HCT116 (cell line): ENCODE results near the gene KMT2E. TPM values are rescaled to one million over a fixed set of nuclear protein-coding genes. Genes with fewer than 3 reads are reported as not detected.

ENCODE experiments used
- ATAC-seq: fragments of 200-7000 bp; cut with Tn5 transposase; 2 replicates; pipeline ENCODE4 v1.9.1; 2020; ENCODE audit warnings: mild to moderate bottlenecking, moderate library complexity
- BruUV-seq: library from RNA; stranded (reverse); fragments of 400-500 nt; replicated peaks from 2 replicates; lab custom pipeline; 2021; lab: Mats Ljungman, UMichigan
- CTCF ChIA-PET: fragments of 300-600 bp; sonication (Branson Sonifier 250); formaldehyde crosslinking; loops from one replicate; lab custom pipeline; 2021; ENCODE audit warnings: antibody characterized with exemption; lab: Charles Lee
- POLR2A ChIA-PET: fragments of 300-600, 350-600 bp; sonication (Branson Sonifier 250); formaldehyde crosslinking; loops from one replicate; lab custom pipeline; 2021; ENCODE audit warnings: antibody characterized with exemption; lab: Charles Lee
- RAD21 ChIA-PET, 2 experiments: fragments of 300-600 bp; sonication (Branson Sonifier 250); formaldehyde crosslinking; loops; one replicate each; lab custom pipeline; 2023; ENCODE audit warnings: low total read pairs in 2 of 2; ENCODE audit not compliant: uncharacterized antibody in 2 of 2, unreplicated experiment in 2 of 2, low non-redundant PET in 1 of 2; lab: Charles Lee
- DNase-seq: peaks from one replicate; pipeline ENCODE4 v3.0.0-alpha.2; 2010; ENCODE audit warnings: low read depth, low spot score
- H2AFZ ChIP-seq: fragments of 200-600 bp; shearing (Covaris generic), sonication (generic); 2 replicates; pipeline ENCODE4 v1.6.1; 2017; ENCODE audit warnings: low read depth, mixed run types, mixed read lengths, antibody characterized with exemption, low read length; ENCODE audit not compliant: poor library complexity, severe bottlenecking
- H3K27ac ChIP-seq: 2 replicates; pipeline ENCODE4 v1.5.1; 2012; ENCODE audit warnings: low read depth, low read length
- H3K27me3 ChIP-seq: fragments of 200-600 bp; sonication (generic); 2 replicates; pipeline ENCODE4 v1.6.1; 2016; ENCODE audit warnings: mixed run types, low read length, mixed read lengths; ENCODE audit not compliant: insufficient read depth
- H3K36me3 ChIP-seq, 2 experiments: fragments of 200-500 bp in 1 of 2; fragments of 200-600 bp in 1 of 2; sonication (Bioruptor generic) in 1 of 2; sonication (generic) in 1 of 2; 2 replicates each; pipeline versions ENCODE4 v1.5.1 to v1.6.1; 2014 to 2016; ENCODE audit warnings: low read length in 2 of 2, inconsistent platforms in 1 of 2, mixed read lengths in 1 of 2, mixed run types in 1 of 2; ENCODE audit not compliant: insufficient read depth in 2 of 2, control insufficient read depth in 1 of 2
- H3K4me1 ChIP-seq, 2 experiments: fragments of 200-600 bp in 1 of 2; sonication (generic) in 1 of 2; 2 replicates each; pipeline versions ENCODE4 v1.5.1 to v1.6.1; 2012 to 2017; ENCODE audit warnings: low read length in 2 of 2, inconsistent platforms in 1 of 2, mild to moderate bottlenecking in 1 of 2, mixed read lengths in 1 of 2, mixed run types in 1 of 2, moderate library complexity in 1 of 2; ENCODE audit not compliant: insufficient read depth in 2 of 2, control insufficient read depth in 1 of 2
- H3K4me2 ChIP-seq: fragments of 200-600 bp; sonication (generic); 2 replicates; pipeline ENCODE4 v1.6.1; 2017; ENCODE audit warnings: mixed run types, low read length, mixed read lengths
- H3K4me3 ChIP-seq, 2 experiments: fragments of 200-600 bp in 1 of 2; sonication (generic) in 1 of 2; replicated peaks in 1 of 2; 2 replicates each; pipeline ENCODE4 v1.5.1; 2011 to 2016; ENCODE audit warnings: low read length in 2 of 2, control low read depth in 1 of 2, low read depth in 1 of 2, mild to moderate bottlenecking in 1 of 2, mixed read lengths in 1 of 2, mixed run types in 1 of 2
- H3K79me2 ChIP-seq: fragments of 200-600 bp; sonication (generic); 2 replicates; pipeline ENCODE4 v1.6.1; 2017; ENCODE audit warnings: mild to moderate bottlenecking, mixed run types, low read length, moderate library complexity, mixed read lengths; ENCODE audit not compliant: insufficient read depth
- H3K9ac ChIP-seq: fragments of 200-600 bp; sonication (generic); 2 replicates; pipeline ENCODE4 v1.6.1; 2016; ENCODE audit warnings: low read length, mixed read lengths
- H3K9me2 ChIP-seq: fragments of 200-600 bp; sonication (generic), shearing (Covaris generic); 2 replicates; pipeline ENCODE4 v1.6.1; 2017; ENCODE audit warnings: mixed run types, mild to moderate bottlenecking, moderate library complexity; ENCODE audit not compliant: insufficient read depth
- H3K9me3 ChIP-seq, 2 experiments: fragments of 200-500 bp in 1 of 2; fragments of 200-600 bp in 1 of 2; sonication (Bioruptor generic) in 1 of 2; sonication (generic) in 1 of 2; 2 replicates each; pipeline ENCODE4 v1.6.1; 2014 to 2017; ENCODE audit warnings: low read length in 2 of 2, mixed read lengths in 2 of 2, inconsistent platforms in 1 of 2, low read depth in 1 of 2, mild to moderate bottlenecking in 1 of 2, mixed run types in 1 of 2, moderate library complexity in 1 of 2; ENCODE audit not compliant: control insufficient read depth in 1 of 2, insufficient read depth in 1 of 2
- H4K20me1 ChIP-seq: fragments of 200-600 bp; sonication (generic), shearing (Covaris generic); 2 replicates; pipeline ENCODE4 v1.6.1; 2017; ENCODE audit warnings: mixed run types, mild to moderate bottlenecking, moderate library complexity; ENCODE audit not compliant: insufficient read depth
- ATF3 ChIP-seq: IDR thresholded peaks from 2 replicates; pipeline ENCODE4 v1.6.1; 2012
- CEBPB ChIP-seq: IDR thresholded peaks from 2 replicates; pipeline ENCODE4 v1.6.1; 2012; ENCODE audit warnings: low read depth
- CTCF ChIP-seq, 3 experiments: fragments of 200-600 bp in 1 of 3; sonication (generic) in 1 of 3; IDR thresholded peaks in 2 of 3; conservative IDR thresholded peaks in 1 of 3; 2 replicates each; pipeline ENCODE4 v1.5.1; 2012 to 2017; ENCODE audit warnings: low read depth in 2 of 3, low read length in 2 of 3, antibody characterized with exemption in 1 of 3, borderline replicate concordance in 1 of 3, control low read depth in 1 of 3, mild to moderate bottlenecking in 1 of 3, mixed read lengths in 1 of 3, mixed run types in 1 of 3, moderate library complexity in 1 of 3; ENCODE audit not compliant: insufficient read depth in 1 of 3
- EGR1 ChIP-seq: IDR thresholded peaks from 2 replicates; pipeline ENCODE4 v1.6.1; 2012; ENCODE audit warnings: low read depth
- EZH2 ChIP-seq: fragments of 200-600 bp; sonication (generic); IDR thresholded peaks from 2 replicates; pipeline ENCODE4 v1.6.1; 2017; ENCODE audit warnings: antibody characterized with exemption, mixed run types
- FOSL1 ChIP-seq: IDR thresholded peaks from 2 replicates; pipeline ENCODE4 v1.6.1; 2012; ENCODE audit warnings: low read depth
- JUND ChIP-seq: IDR thresholded peaks from 2 replicates; pipeline ENCODE4 v1.6.1; 2012
- POLR2AphosphoS5 ChIP-seq: IDR thresholded peaks from 2 replicates; pipeline ENCODE4 v1.6.1; 2011; ENCODE audit warnings: mild to moderate bottlenecking, low read depth, low read length, moderate library complexity
- SP1 ChIP-seq: IDR thresholded peaks from 2 replicates; pipeline ENCODE4 v1.6.1; 2012; ENCODE audit warnings: low read depth
- YY1 ChIP-seq: IDR thresholded peaks from 2 replicates; pipeline ENCODE4 v1.6.1; 2011; ENCODE audit warnings: low read length, low read depth, moderate library complexity, mild to moderate bottlenecking; ENCODE audit not compliant: insufficient replicate concordance; ENCODE audit errors: extremely low read depth
- ZBTB33 ChIP-seq: IDR thresholded peaks from 2 replicates; pipeline ENCODE4 v1.6.1; 2011; ENCODE audit warnings: mild to moderate bottlenecking, low read length, moderate library complexity; ENCODE audit not compliant: insufficient replicate concordance; ENCODE audit errors: extremely low read depth
- ZFX ChIP-seq: fragments of 450-650 bp; IDR thresholded peaks from 2 replicates; pipeline ENCODE4 v1.6.1; 2017
- intact Hi-C: fragments of 100-400 bp; cut with micrococcal nuclease; formaldehyde crosslinking; loops from 2 replicates; pipeline ENCODE4 v1.10.0; 2022
- total RNA-seq: library from RNA; stranded (reverse); gene quantifications from one replicate; pipeline ENCODE4 v1.2.1, GENCODE V29; 2021; ENCODE audit not compliant: unreplicated experiment

The KMT2E gene
- total RNA-seq, 1 experiment from 2014 or later, result 39.8 TPM

GRCh38 chr7:105014693-105015389, 836 bp downstream of the KMT2E start:
- ChIA-PET CTCF (interaction anchor here (1.8 kb wide), 1 partner anchor 33 kb away, joined by 7 read pairs; no protein-coding TSS in a partner anchor), POLR2A (interaction anchor here (1.5 to 3.0 kb wide), 2 partner anchors 28 to 31 kb away, joined by 3 to 18 read pairs; no protein-coding TSS in a partner anchor), RAD21 (interaction anchor here in 1 of 2 experiments (1.5 kb wide), 1 partner anchor 71 kb away, joined by 3 read pairs; no protein-coding TSS in a partner anchor)
- BruUV-seq, result TSS peak; percentile 41
- ATAC-seq (0 out of 2 replicates have a peak, but pooled peaks have one; percentile 12), DNase-seq (no peak)
- TF ChIP-seq CEBPB (no peak), ZFX (peak; percentile 56), POLR2AphosphoS5 (peak; percentile 53; the same call in 1 of the 2 replicates), YY1 (peak; percentile 35)
- H3K4me1 ChIP-seq, result peaks cover 11 to 36% of the 10 kb centered on the region in 2 experiments; a peak in 3 of 4 replicates
- peak overlapping the region; percentile 96 for H3K9ac ChIP-seq
- peaks cover 7% of the 10 kb centered on the region; the same call in 1 of the 2 replicates for H4K20me1 ChIP-seq
- no peak overlapping the region for H2AFZ ChIP-seq
- no peaks in the 10 kb centered on the region for H3K36me3 ChIP-seq
- no peaks in the 10 kb centered on the region for H3K27me3 ChIP-seq
- peaks cover 58% of the 10 kb centered on the region for H3K79me2 ChIP-seq
- peak overlapping the region; percentile 98 for H3K27ac ChIP-seq
- no peaks in the 10 kb centered on the region for H3K9me2 ChIP-seq
- no peaks in the 10 kb centered on the region for H3K9me3 ChIP-seq
- peak overlapping the region; percentile 84 for H3K4me2 ChIP-seq
- intact Hi-C loops, result no loop called here
- H3K4me3 ChIP-seq, result peak overlapping the region; percentile 89 to 95

GRCh38 chr7:105015390-105015965, 1.5 kb downstream of the KMT2E start:
- Histone ChIP-seq H3K27me3 (no peaks in the 10 kb centered on the region), H3K79me2 (peaks cover 64% of the 10 kb centered on the region), H3K9me3 (no peaks in the 10 kb centered on the region), H2AFZ (no peak overlapping the region), H3K4me2 (peak overlapping the region; percentile 84), H3K4me1 (peaks cover 11 to 30% of the 10 kb centered on the region in 2 experiments; a peak in 3 of 4 replicates), H3K36me3 (no peaks in the 10 kb centered on the region), H3K4me3 (peak overlapping the region; percentile 89 to 95), H3K9ac (peak overlapping the region; percentile 96), H4K20me1 (peaks cover 7% of the 10 kb centered on the region; the same call in 1 of the 2 replicates), H3K9me2 (no peaks in the 10 kb centered on the region), H3K27ac (peak overlapping the region; percentile 98)
- RAD21 ChIA-PET, result no interaction called here
- ATAC-seq (no peak), DNase-seq (no peak)
- intact Hi-C loops, result no loop called here
- CTCF ChIA-PET, result interaction anchor here (1.8 kb wide), 1 partner anchor 34 kb away, joined by 7 read pairs; no protein-coding TSS in a partner anchor
- no TSS peak for BruUV-seq
- POLR2A ChIA-PET, result interaction anchor here (1.5 to 3.0 kb wide), 2 partner anchors 28 to 32 kb away, joined by 3 to 18 read pairs; no protein-coding TSS in a partner anchor
- TF ChIP-seq JUND (no peak), EGR1 (no peak), CTCF (IDR thresholded peaks at IDR 0.05 in 2 of 3, conservative IDR thresholded peaks at IDR 0.05 in 1 of 3; ENCODE audit: borderline replicate concordance in 1 of 3, insufficient read depth in 1 of 3, low read depth in 2 of 3, low read length in 2 of 3) (no peak), FOSL1 (no peak), ZBTB33 (no peak), ATF3 (no peak), YY1 (peak; percentile 53), SP1 (no peak), EZH2 (no peak)
